Loucy (cell line): ENCODE data around the gene IL1B.

ENCODE experiments used
- H2AFZ ChIP-seq: fragments of 200-600 bp; sonication (generic); 2 replicates; pipeline ENCODE4 v1.6.0; 2016; ENCODE audit warnings: antibody characterized with exemption, mild to moderate bottlenecking, low read length, moderate library complexity
- H3F3A ChIP-seq: fragments of 200-600 bp; 2 replicates; pipeline ENCODE4 v1.6.0; 2016; ENCODE audit warnings: antibody characterized with exemption, low read depth, mild to moderate bottlenecking
- H3K27me3 ChIP-seq: fragments of 200-600 bp; sonication (generic); 2 replicates; pipeline ENCODE4 v1.6.1; 2014; ENCODE audit warnings: low read length, mild to moderate bottlenecking; ENCODE audit not compliant: insufficient read depth, poor library complexity, severe bottlenecking
- H3K36me3 ChIP-seq: fragments of 200-600 bp; sonication (generic); 2 replicates; pipeline ENCODE4 v1.6.1; 2016; ENCODE audit warnings: low read length; ENCODE audit not compliant: insufficient read depth
- H3K4me1 ChIP-seq: fragments of 200-600 bp; sonication (generic); 2 replicates; pipeline ENCODE4 v1.5.1; 2014; ENCODE audit warnings: low read length, mild to moderate bottlenecking; ENCODE audit not compliant: insufficient read depth, poor library complexity, severe bottlenecking
- H3K4me2 ChIP-seq: fragments of 200-600 bp; sonication (generic); 2 replicates; pipeline ENCODE4 v1.6.0; 2014; ENCODE audit warnings: antibody characterized with exemption, low read length, low read depth, mild to moderate bottlenecking; ENCODE audit not compliant: poor library complexity, severe bottlenecking
- H3K4me3 ChIP-seq: fragments of 200-600 bp; sonication (generic); 2 replicates; pipeline ENCODE4 v1.5.1; 2014; ENCODE audit warnings: low read length, mild to moderate bottlenecking, mixed read lengths; ENCODE audit not compliant: poor library complexity, severe bottlenecking
- H3K79me2 ChIP-seq: fragments of 200-600 bp; sonication (generic); 2 replicates; pipeline ENCODE4 v1.6.1; 2014; ENCODE audit warnings: low read length; ENCODE audit not compliant: insufficient read depth
- H3K9ac ChIP-seq: fragments of 200-600 bp; sonication (generic); 2 replicates; pipeline ENCODE4 v1.6.0; 2014; ENCODE audit warnings: mild to moderate bottlenecking, low read depth, low read length, moderate library complexity; ENCODE audit not compliant: poor library complexity, severe bottlenecking
- H3K9me2 ChIP-seq: fragments of 200-600 bp; sonication (generic); replicated peaks from 2 replicates; pipeline ENCODE4 v1.6.1; 2016; ENCODE audit warnings: low read depth, low read length, mixed read lengths
- H3K9me3 ChIP-seq: fragments of 200-600 bp; sonication (generic); 2 replicates; pipeline ENCODE4 v1.6.1; 2014; ENCODE audit warnings: mild to moderate bottlenecking, antibody characterized with exemption, low read length, low read depth; ENCODE audit not compliant: insufficient read depth
- H4K20me1 ChIP-seq: fragments of 200-600 bp; sonication (generic); 2 replicates; pipeline ENCODE4 v1.6.0; 2014; ENCODE audit warnings: antibody characterized with exemption, low read length, mild to moderate bottlenecking; ENCODE audit not compliant: insufficient read depth, poor library complexity, severe bottlenecking
- EZH2phosphoT487 ChIP-seq: fragments of 200-600 bp; IDR thresholded peaks from 2 replicates; pipeline ENCODE4 v1.6.1; 2018; ENCODE audit warnings: antibody characterized with exemption, mild to moderate bottlenecking, moderate library complexity, borderline replicate concordance
- TF ChIP-seq, protein P1 (sequence below): fragments of 200-600 bp; sonication (generic); conservative IDR thresholded peaks from 2 replicates; pipeline ENCODE4 v1.5.1; 2014; ENCODE audit warnings: mild to moderate bottlenecking, antibody characterized with exemption, low read length

The IL1B gene

GRCh38 chr2:112809112-112809511 lies 27.5 kb downstream of the IL1B start:
- no peaks in the 10 kb centered on the region for H3K9me2 ChIP-seq
- no peaks in the 10 kb centered on the region for H3K79me2 ChIP-seq
- no peaks in the 10 kb centered on the region; the same call in 1 of the 2 replicates for H3K9me3 ChIP-seq
- H3K27me3 ChIP-seq, result no peaks in the 10 kb centered on the region
- H3K36me3 ChIP-seq, result no peaks in the 10 kb centered on the region
- H3K9ac ChIP-seq, result no peak overlapping the region
- H3F3A ChIP-seq, result no peaks in the 10 kb centered on the region
- TF ChIP-seq, protein P1, sequence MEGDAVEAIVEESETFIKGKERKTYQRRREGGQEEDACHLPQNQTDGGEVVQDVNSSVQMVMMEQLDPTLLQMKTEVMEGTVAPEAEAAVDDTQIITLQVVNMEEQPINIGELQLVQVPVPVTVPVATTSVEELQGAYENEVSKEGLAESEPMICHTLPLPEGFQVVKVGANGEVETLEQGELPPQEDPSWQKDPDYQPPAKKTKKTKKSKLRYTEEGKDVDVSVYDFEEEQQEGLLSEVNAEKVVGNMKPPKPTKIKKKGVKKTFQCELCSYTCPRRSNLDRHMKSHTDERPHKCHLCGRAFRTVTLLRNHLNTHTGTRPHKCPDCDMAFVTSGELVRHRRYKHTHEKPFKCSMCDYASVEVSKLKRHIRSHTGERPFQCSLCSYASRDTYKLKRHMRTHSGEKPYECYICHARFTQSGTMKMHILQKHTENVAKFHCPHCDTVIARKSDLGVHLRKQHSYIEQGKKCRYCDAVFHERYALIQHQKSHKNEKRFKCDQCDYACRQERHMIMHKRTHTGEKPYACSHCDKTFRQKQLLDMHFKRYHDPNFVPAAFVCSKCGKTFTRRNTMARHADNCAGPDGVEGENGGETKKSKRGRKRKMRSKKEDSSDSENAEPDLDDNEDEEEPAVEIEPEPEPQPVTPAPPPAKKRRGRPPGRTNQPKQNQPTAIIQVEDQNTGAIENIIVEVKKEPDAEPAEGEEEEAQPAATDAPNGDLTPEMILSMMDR, result no peak
- TF ChIP-seq EZH2phosphoT487, result no peak
- peaks cover 4% of the 10 kb centered on the region for H3K4me1 ChIP-seq
- no peak overlapping the region for H3K4me2 ChIP-seq
- H3K4me3 ChIP-seq, result no peak overlapping the region
- H4K20me1 ChIP-seq, result no peaks in the 10 kb centered on the region
- H2AFZ ChIP-seq, result no peak overlapping the region

DNA sequence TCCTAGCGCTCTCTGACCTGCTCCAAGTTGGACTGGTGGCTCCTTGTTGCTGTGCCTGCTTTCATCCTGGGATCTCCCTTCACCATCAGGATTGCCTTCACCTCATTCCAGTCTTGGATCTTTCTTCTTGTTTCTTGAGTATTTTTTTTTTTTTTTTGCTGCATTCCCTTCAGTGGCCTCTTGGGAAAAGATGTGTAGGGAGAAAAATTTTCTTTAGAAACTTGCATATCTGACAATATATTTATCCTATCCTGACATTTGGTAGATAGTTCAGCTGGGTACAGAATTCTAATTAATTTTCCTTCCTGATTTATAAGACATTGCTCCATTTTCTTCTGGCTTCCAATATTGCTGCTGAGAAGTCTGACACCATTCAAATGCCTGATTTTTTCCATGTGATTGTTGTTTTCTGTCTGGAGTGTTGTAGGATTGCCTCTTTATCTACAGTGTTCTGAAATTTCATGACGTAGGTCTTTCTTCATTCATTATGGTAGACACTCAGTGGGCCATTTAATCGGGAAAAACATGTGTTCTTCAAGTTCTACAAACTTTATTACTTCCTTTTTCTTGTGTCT lies 29.3 kb downstream of the IL1B start:
- Histone ChIP-seq H3K9me2 (no peaks in the 10 kb centered on the region), H3K4me3 (no peak overlapping the region), H3F3A (no peaks in the 10 kb centered on the region), H3K9ac (no peak overlapping the region), H2AFZ (no peak overlapping the region), H3K4me1 (peaks cover 4% of the 10 kb centered on the region), H3K27me3 (no peaks in the 10 kb centered on the region), H3K36me3 (no peaks in the 10 kb centered on the region), H3K4me2 (no peak overlapping the region), H3K79me2 (no peaks in the 10 kb centered on the region), H3K9me3 (no peaks in the 10 kb centered on the region; the same call in 1 of the 2 replicates), H4K20me1 (no peaks in the 10 kb centered on the region)
- TF ChIP-seq EZH2phosphoT487, result no peak
- TF ChIP-seq, protein P1, result peak; percentile 37

DNA sequence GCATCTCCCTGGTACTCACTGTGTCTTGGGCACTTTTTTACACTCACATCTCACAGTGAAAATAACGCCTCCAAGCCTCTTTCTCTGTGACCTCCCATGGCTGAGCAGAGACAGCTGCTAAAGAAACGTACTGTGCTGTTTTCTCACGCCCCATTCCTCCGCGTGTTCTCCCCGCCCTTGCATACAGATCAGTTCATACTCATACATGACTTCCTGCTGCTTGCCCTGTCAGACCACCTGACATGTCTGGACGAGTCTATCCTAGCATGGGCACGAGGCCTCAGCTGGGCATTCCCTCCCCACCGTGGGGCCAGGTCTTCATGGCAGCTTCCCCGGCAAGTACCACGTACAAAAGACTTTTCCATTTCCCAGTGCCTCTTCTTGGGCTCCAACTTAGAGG lies 31.0 kb downstream of the IL1B start:
- H4K20me1 ChIP-seq, result no peaks in the 10 kb centered on the region
- no peaks in the 10 kb centered on the region for H3K79me2 ChIP-seq
- H2AFZ ChIP-seq, result no peak overlapping the region
- TF ChIP-seq EZH2phosphoT487, result no peak
- TF ChIP-seq, protein P1, result no peak
- no peak overlapping the region for H3K4me2 ChIP-seq
- no peak overlapping the region for H3K9ac ChIP-seq
- no peaks in the 10 kb centered on the region for H3K9me2 ChIP-seq
- H3K9me3 ChIP-seq, result no peaks in the 10 kb centered on the region; the same call in 1 of the 2 replicates
- H3K4me3 ChIP-seq, result no peak overlapping the region
- no peaks in the 10 kb centered on the region for H3K27me3 ChIP-seq
- no peaks in the 10 kb centered on the region for H3K4me1 ChIP-seq
- H3F3A ChIP-seq, result no peaks in the 10 kb centered on the region
- no peaks in the 10 kb centered on the region for H3K36me3 ChIP-seq
